ENCODE measurements around the gene SCO1.
"Not testable (repeated sequence)": the region's sequence is repeated elsewhere in the genome, so short reads cannot be mapped to it uniquely, and the experiment has no call there.

SCO1 gene

DNA sequence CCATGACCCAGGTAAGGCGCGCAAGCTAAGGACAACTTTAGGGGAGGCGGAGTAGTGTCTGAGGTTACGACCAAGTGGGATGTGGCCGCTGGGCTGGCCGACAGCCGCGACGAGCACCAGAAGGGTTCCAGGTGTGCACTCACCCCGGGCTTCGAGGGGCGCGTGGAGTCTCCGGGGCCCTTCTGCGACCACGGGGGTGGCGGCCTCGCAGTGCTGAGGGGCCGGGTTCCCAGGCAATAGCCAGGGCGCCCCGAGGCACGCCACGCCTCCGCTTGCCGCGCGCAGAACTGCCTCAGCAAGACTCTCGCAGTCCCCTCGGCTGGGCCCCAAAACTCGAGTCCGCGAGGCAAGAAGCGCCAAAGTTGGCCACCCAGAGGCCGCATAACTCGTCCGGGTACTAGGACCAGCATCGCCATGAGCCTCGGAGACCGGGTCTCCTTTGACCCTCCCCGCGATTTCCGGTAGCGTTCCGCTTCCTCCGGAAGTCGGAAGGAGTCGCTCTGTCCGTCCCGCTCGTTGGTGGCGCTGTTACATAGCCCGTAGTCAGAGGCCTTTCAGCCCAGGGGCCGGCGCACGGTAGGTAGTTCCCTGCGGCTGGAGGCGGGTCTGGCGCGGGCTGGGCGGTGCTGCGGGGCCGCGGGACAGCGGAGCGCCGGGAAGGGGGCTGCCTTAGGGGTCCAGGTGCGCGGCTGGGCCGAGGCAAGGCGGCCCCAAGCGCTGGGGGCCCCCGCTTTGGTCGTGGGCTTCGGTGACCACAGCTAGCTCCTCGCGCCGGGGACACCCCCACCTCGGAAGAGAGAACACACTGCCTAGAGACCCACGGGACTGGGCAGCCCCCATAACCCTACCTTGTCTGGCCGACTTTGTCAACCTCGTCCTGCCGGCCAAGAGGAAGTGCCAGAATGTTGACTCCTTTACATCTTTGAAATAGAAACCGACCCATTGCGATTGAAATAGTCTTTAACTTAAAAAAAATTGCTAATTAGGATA, at the start of gene SCO1, which contains the start of gene ADPRM:
Gene SCO1, minus strand, starts transcription at position 442 of the 990 bp plus-strand sequence. Its CDS starts 26 bp downstream, at position 416.
Gene ADPRM, plus strand, starts transcription at position 503 of the 990 bp plus-strand sequence. CDS start 7,333 bp downstream, outside the sequence.
- DNase-seq, result peak; percentile 91

DNA sequence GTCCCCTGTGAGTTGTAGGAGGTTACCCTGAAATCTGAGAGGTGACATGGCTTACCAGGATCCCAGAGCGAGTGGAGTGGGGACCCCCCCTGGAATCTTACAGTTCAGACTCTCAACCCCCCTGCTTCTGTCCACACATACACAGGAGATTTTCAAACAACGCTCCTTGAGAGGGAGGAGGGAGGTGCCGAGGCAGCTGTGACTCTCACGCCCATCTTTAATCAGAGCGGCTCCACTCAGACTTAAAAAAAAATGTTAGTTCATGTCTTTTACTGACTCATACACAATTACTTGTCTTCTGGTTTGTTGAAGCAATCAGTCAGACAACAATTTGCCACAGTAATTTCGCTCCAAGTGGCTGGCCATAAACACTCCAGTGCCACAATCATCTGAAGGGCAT, 47.9 kb upstream of the SCO1 start:
- DNase-seq, result no peak

GRCh38 chr17:10744501-10745000, 47.2 kb upstream of the SCO1 start:
- DNase-seq, result peak; percentile 43

DNA sequence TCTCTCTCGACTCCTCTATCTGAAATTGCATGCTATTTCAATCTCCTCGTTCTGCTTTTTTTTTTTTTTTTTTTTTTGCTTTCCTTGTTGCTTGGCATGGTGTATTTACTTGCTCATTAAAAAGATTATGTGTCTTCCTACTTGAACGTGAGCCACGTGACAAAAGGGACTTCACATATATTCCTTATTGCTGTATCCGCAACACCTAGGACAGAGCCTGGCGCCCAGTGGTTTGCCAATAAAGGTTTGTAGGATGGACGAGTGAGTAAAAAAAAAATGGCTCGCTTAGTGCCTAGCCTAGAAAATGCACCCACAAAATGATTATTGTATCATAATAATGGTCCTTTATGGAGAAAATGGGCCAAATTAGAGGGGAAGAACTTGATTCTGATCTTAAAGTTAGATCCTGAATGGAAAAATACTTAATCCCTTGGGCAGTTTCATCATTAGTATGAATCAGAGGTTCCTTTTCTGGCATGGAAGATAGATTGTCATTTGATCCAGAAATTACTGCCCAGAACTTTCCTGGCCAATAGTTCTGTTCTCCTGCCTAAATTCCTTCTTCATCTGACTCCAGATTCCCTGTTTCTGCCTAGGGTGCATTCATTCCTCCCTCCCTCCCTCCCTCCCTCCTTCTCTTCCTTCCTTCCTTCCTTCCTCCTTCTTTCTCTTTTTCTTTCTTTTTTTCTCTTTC, 46.1 kb upstream of the SCO1 start:
- no peak for DNase-seq

DNA sequence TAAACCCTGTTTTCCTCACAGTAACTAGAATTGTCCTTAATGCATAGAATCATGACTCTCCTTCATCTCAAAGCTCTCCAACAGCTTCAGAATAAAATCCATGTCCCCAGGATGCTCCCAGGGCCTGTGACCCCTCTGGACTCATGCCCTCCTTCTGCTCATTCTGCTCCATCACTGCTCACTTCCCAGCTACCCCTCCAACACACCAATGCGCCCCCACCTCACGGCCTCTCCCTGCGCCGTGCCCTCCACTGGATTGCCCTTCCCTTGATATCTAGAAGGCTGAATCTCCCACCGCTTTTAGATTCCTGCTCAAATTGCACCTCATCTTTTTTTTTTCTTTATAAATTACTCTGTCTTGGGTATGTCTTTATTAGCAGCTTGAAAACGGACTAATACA, 45.1 kb upstream of the SCO1 start:
- DNase-seq, result no peak

DNA sequence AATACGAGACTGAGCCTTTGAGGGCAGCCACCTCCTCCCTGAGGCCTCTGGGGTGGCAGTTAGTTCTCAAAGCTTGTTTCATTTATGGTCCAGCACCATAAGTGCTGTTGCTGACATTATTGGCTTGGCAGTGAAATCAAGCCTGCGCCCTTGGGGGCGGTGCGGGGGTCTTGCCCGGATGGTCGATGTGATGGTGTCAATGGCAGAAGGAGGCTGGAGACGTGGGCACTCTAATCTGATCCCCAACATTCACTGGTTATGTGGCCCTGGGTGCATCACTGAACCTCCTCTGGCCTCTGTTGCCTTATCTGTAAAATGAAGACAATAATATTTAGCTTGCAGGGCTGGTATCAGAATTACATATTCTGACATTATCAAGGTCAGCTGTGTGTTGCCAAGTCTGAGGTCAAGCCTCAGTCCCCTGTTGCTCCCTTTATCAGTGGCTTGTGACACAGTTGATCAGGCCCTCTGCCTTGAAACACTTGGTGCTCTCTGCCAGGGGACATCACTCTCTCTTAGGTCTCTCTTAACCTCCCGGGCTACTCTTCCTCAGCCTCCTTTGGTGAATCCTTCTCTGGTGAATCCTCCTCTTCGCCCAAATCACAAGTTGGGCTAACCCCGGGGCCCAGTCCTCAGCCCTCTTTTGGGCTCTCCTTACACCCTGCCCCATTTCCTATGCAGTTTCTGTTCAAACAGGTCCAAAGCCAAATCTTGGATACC, 44.2 kb upstream of the SCO1 start:
- DNase-seq, result no peak

- DNase-seq, result no peak
Observed at GRCh38 chr17:10739386-10739785, 42.1 kb upstream of the SCO1 start.

DNA sequence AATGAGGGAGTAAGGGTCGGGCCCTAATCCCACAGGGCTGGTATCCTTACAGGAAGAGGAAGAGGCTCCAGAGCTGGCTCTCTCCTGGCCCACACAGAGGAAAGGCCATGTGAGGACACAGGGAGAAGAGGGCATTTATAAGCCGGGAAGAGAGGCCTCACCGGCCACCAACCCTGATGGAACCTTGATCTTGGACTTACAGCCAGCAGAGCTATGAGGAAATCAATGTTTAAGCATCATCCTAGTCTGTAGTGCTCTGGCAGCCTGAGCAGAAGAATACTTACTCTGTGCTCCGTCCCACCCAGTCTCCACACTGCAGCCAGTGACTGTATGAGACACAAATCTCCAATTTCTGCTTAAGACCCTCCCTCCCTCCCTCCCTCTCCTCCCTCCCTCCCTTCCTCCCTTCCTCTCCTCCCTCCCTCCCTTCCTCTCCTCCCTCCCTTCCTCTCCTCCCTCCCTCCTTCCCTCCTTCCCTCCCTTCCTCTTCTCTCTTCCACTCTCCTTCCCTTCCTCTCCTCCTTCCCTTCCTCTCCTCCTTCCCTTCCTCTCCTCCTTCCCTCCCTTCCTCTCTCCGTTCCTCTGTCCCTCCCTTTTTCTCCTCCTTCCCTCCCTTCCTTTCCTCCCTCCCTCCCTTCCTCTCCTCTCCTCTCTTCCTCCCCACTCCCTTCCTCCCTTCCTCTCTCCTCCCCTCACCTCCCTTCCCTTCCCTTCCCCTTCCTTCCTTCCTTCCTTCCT, 41.4 kb upstream of the SCO1 start:
- DNase-seq, result no peak

GRCh38 chr17:10737736-10738135, 40.4 kb upstream of the SCO1 start:
- DNase-seq, result no peak

GRCh38 chr17:10737168-10737622, 39.9 kb upstream of the SCO1 start:
- DNase-seq, result peak; percentile 41

- DNase-seq, result no peak
Observed at GRCh38 chr17:10735821-10736220, 38.5 kb upstream of the SCO1 start.

- no peak for DNase-seq
Observed at GRCh38 chr17:10735251-10735650, 37.9 kb upstream of the SCO1 start.

DNA sequence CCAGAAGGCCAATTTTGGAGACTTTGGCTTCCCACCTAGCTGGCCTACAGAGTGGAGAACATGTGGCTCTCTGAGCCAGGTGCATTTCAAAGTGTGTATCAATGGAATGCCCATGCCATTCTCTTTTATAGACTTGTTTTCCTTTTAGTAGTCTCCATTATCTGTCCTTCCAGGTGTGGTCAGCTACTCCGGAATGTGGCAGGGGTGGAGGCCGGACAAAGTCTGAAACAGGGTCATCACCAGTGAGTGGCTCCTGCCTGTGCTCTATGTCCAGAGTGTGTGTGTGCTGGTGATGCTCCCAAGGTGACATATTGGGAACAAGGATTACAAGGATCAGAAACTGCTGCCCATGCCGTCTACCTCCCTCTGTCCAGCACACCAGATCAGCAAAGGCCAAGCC, 36.3 kb upstream of the SCO1 start:
- DNase-seq, result no peak

GRCh38 chr17:10732121-10732520, 34.8 kb upstream of the SCO1 start:
- not testable (repeated sequence) for DNase-seq

- DNase-seq, result no peak
Observed at GRCh38 chr17:10731408-10731879, 34.1 kb upstream of the SCO1 start.

- not testable (repeated sequence) for DNase-seq
Observed at GRCh38 chr17:10730247-10730646, 32.9 kb upstream of the SCO1 start.

- DNase-seq, result peak; percentile 27
Observed at GRCh38 chr17:10729334-10730193, 32.2 kb upstream of the SCO1 start, which contains the start of gene TMEM220. TSS of gene TMEM220 (minus strand) at chr17:10730023. CDS start at chr17:10729851, 172 bp downstream.

GRCh38 chr17:10728331-10728892, 31.1 kb upstream of the SCO1 start:
- DNase-seq, result no peak

DNA sequence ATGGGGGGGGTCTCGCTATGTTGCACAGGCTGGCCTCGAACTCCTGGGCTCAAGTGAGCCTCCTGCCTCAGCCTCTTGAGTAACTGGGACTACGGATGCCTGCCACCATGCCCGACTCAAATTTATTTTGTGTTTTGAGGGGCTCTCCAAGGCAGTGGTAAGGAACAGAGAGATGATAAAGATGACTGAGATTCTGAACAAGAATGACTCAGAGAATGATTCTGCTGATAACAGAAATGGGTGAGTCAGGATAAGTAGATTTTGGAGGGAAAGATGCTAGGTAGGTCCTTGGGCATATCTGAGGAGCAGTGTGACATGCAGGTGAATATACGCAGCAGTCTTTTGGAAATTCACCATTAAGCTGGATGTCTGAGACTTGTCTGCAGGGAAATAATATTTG, 29.9 kb upstream of the SCO1 start:
- no peak for DNase-seq

DNA sequence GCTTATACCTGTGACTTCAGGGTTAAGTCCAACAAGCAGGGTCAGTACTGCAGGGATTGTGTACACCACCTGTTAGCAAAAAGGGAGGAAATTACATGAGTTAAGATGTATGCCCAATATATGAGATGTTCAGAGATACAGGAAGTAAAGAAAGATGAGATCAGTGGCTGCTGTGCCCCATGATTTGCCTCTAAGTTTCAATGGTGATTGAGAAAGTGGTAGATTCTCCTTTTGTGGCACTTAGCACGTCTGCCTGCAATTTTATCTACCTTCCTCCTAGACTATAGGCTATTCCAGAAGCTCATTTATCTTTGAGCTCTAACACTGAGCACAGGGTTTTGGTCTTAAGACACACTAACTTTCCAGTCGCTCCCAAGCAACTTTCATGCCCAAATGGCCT, 28.9 kb upstream of the SCO1 start:
- no peak for DNase-seq

All from CD4-positive, alpha-beta T cell treated with Interleukin-10 for 1 hour (primary cell).